Fibroblast of pulmonary artery (primary cell): ENCODE measurements around the gene NUDCD2.
A peak's percentile ranks its signal among the peaks of the same experiment; 100 is the strongest.

Source experiments
- DNase-seq: peaks from one replicate; pipeline ENCODE4 v3.0.0-alpha.2; 2010; ENCODE audit warnings: low read depth
- H3K4me3 ChIP-seq: replicated peaks from 2 replicates; pipeline ENCODE4 v1.5.1; 2011; ENCODE audit warnings: low read depth, mild to moderate bottlenecking, control low read depth, low read length, moderate library complexity
- CTCF ChIP-seq: IDR thresholded peaks from 2 replicates; pipeline ENCODE4 v1.5.1; 2011; ENCODE audit warnings: mild to moderate bottlenecking, control low read depth, low read length, inconsistent platforms; ENCODE audit errors: missing control alignments

NUDCD2 gene

GRCh38 chr5:163505049-163505367 is 45.1 kb upstream of the NUDCD2 start:
- H3K4me3 ChIP-seq, result peak overlapping the region; percentile 84
- no peak for TF ChIP-seq CTCF
- DNase-seq, result no peak

DNA sequence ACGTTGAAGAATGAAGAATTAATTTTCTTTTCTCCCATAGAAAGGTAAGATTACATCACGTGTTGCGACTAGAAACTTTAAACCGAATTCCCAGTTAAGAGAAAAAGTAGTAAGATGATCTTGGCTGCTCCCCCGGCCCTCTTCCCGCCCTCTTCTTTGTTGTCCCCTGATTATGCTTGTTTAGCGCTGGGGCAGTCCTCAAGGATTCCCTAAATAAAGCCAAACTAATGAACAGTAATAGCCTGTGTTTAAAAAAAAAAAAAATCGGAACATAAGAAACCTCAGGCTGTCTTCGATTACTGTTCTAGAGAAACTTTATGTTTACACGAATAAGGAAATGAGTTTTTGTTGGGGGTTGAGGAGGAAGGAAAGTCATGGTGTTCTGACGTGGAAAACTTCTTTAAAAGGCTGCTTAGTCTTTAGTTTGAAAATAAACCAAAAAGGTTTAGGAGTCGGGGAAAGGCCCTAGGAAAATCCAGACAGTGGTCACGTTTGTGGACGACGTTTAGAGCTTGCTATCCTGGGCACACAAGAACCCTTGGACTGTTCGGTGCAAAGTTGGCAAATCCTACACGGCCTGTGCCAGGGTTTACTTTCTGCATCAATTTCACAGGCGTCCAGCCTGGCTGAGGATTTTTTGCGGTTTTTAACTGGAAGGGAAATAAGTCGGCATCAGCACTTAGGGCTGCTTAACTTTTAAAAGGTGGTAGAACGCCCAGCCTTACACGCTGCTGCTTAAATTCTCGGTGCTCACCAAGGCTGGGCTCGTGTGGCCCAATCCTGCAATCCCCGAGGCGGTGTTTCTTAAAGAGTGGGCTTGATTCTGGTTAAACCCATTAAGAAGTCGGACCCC is 44.4 kb upstream of the NUDCD2 start:
- no peak for TF ChIP-seq CTCF
- peak overlapping the region; percentile 84 for H3K4me3 ChIP-seq
- peak; percentile 59 for DNase-seq

DNA sequence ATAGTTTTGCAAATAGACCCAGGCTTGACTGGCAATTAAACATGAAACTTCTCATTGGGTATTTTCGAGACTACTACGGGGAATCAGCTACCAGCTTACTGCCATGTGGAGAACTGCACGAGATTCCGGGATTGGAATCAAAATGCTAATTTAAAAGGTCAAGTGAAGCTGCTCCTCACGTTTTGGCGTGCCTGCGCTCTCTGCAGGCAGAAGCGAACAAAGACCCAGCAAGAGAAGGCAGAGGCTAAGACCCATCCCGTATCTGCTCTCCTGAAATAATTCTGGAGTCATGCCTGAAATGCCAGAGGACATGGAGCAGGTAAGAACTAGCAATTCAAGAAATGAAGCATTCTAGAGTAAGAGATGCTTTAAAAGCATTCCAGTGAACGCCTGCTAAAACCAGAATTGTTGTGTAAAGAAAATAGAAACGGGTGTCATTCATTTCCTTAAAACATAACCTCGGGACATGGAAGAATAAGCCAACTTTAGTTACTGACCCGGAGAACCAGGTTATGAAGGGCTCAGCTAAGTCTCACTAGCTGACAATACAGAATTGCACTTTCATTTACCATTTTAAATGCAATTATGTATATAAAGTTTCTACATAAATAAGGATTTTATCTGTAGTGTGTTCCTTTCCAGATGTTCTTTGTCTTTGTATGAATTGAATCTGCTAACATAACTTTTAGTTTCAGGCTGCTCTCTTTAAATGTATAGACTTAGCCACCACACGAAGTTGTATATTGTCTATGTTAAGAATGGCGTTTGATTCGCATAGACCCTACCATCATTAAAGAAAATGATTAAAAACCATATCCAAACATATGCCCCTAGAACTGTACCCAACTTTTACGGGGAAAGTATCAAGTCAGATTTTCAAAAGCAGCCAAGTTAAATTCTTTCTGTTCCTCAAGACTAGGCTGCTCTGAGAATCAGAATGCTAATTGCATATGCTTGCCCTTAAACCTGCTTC is 43.5 kb upstream of the NUDCD2 start:
- peak overlapping the region; percentile 84 for H3K4me3 ChIP-seq
- DNase-seq, result peak; percentile 84
- peak; percentile 48 for TF ChIP-seq CTCF

- TF ChIP-seq CTCF, result no peak
- H3K4me3 ChIP-seq, result peak overlapping the region; percentile 84
- peak; percentile 25 for DNase-seq
These were observed 42.6 kb upstream of the NUDCD2 start for GRCh38 chr5:163502521-163502920.

GRCh38 chr5:163498886-163499285 is 39.0 kb upstream of the NUDCD2 start:
- TF ChIP-seq CTCF, result no peak
- H3K4me3 ChIP-seq, result no peak overlapping the region
- peak; percentile 80 for DNase-seq

GRCh38 chr5:163497315-163497714 is 37.4 kb upstream of the NUDCD2 start:
- DNase-seq, result no peak
- TF ChIP-seq CTCF, result no peak
- H3K4me3 ChIP-seq, result no peak overlapping the region
